HCT116 (cell line): ENCODE results near the gene ZBTB7B. TPM values are rescaled to one million over a fixed set of nuclear protein-coding genes. Genes with fewer than 3 reads are reported as not detected.

Experiments
- ATAC-seq: fragments of 200-7000 bp; cut with Tn5 transposase; 2 replicates; pipeline ENCODE4 v1.9.1; 2020; ENCODE audit warnings: mild to moderate bottlenecking, moderate library complexity
- BruUV-seq: library from RNA; stranded (reverse); fragments of 400-500 nt; replicated peaks from 2 replicates; lab custom pipeline; 2021; lab: Mats Ljungman, UMichigan
- CTCF ChIA-PET: fragments of 300-600 bp; sonication (Branson Sonifier 250); formaldehyde crosslinking; loops from one replicate; lab custom pipeline; 2021; ENCODE audit warnings: antibody characterized with exemption; lab: Charles Lee
- POLR2A ChIA-PET: fragments of 300-600, 350-600 bp; sonication (Branson Sonifier 250); formaldehyde crosslinking; loops from one replicate; lab custom pipeline; 2021; ENCODE audit warnings: antibody characterized with exemption; lab: Charles Lee
- RAD21 ChIA-PET, 2 experiments: fragments of 300-600 bp; sonication (Branson Sonifier 250); formaldehyde crosslinking; loops; one replicate each; lab custom pipeline; 2023; ENCODE audit warnings: low total read pairs in 2 of 2; ENCODE audit not compliant: uncharacterized antibody in 2 of 2, unreplicated experiment in 2 of 2, low non-redundant PET in 1 of 2; lab: Charles Lee
- DNase-seq: peaks from one replicate; pipeline ENCODE4 v3.0.0-alpha.2; 2010; ENCODE audit warnings: low read depth, low spot score
- H2AFZ ChIP-seq: fragments of 200-600 bp; shearing (Covaris generic), sonication (generic); 2 replicates; pipeline ENCODE4 v1.6.1; 2017; ENCODE audit warnings: low read depth, mixed run types, mixed read lengths, antibody characterized with exemption, low read length; ENCODE audit not compliant: poor library complexity, severe bottlenecking
- H3K27ac ChIP-seq: 2 replicates; pipeline ENCODE4 v1.5.1; 2012; ENCODE audit warnings: low read depth, low read length
- H3K27me3 ChIP-seq: fragments of 200-600 bp; sonication (generic); 2 replicates; pipeline ENCODE4 v1.6.1; 2016; ENCODE audit warnings: mixed run types, low read length, mixed read lengths; ENCODE audit not compliant: insufficient read depth
- H3K36me3 ChIP-seq, 2 experiments: fragments of 200-500 bp in 1 of 2; fragments of 200-600 bp in 1 of 2; sonication (Bioruptor generic) in 1 of 2; sonication (generic) in 1 of 2; 2 replicates each; pipeline versions ENCODE4 v1.5.1 to v1.6.1; 2014 to 2016; ENCODE audit warnings: low read length in 2 of 2, inconsistent platforms in 1 of 2, mixed read lengths in 1 of 2, mixed run types in 1 of 2; ENCODE audit not compliant: insufficient read depth in 2 of 2, control insufficient read depth in 1 of 2
- H3K4me1 ChIP-seq, 2 experiments: fragments of 200-600 bp in 1 of 2; sonication (generic) in 1 of 2; 2 replicates each; pipeline versions ENCODE4 v1.5.1 to v1.6.1; 2012 to 2017; ENCODE audit warnings: low read length in 2 of 2, inconsistent platforms in 1 of 2, mild to moderate bottlenecking in 1 of 2, mixed read lengths in 1 of 2, mixed run types in 1 of 2, moderate library complexity in 1 of 2; ENCODE audit not compliant: insufficient read depth in 2 of 2, control insufficient read depth in 1 of 2
- H3K4me2 ChIP-seq: fragments of 200-600 bp; sonication (generic); 2 replicates; pipeline ENCODE4 v1.6.1; 2017; ENCODE audit warnings: mixed run types, low read length, mixed read lengths
- H3K4me3 ChIP-seq, 2 experiments: fragments of 200-600 bp in 1 of 2; sonication (generic) in 1 of 2; replicated peaks in 1 of 2; 2 replicates each; pipeline ENCODE4 v1.5.1; 2011 to 2016; ENCODE audit warnings: low read length in 2 of 2, control low read depth in 1 of 2, low read depth in 1 of 2, mild to moderate bottlenecking in 1 of 2, mixed read lengths in 1 of 2, mixed run types in 1 of 2
- H3K79me2 ChIP-seq: fragments of 200-600 bp; sonication (generic); 2 replicates; pipeline ENCODE4 v1.6.1; 2017; ENCODE audit warnings: mild to moderate bottlenecking, mixed run types, low read length, moderate library complexity, mixed read lengths; ENCODE audit not compliant: insufficient read depth
- H3K9ac ChIP-seq: fragments of 200-600 bp; sonication (generic); 2 replicates; pipeline ENCODE4 v1.6.1; 2016; ENCODE audit warnings: low read length, mixed read lengths
- H3K9me2 ChIP-seq: fragments of 200-600 bp; sonication (generic), shearing (Covaris generic); 2 replicates; pipeline ENCODE4 v1.6.1; 2017; ENCODE audit warnings: mixed run types, mild to moderate bottlenecking, moderate library complexity; ENCODE audit not compliant: insufficient read depth
- H3K9me3 ChIP-seq, 2 experiments: fragments of 200-500 bp in 1 of 2; fragments of 200-600 bp in 1 of 2; sonication (Bioruptor generic) in 1 of 2; sonication (generic) in 1 of 2; 2 replicates each; pipeline ENCODE4 v1.6.1; 2014 to 2017; ENCODE audit warnings: low read length in 2 of 2, mixed read lengths in 2 of 2, inconsistent platforms in 1 of 2, low read depth in 1 of 2, mild to moderate bottlenecking in 1 of 2, mixed run types in 1 of 2, moderate library complexity in 1 of 2; ENCODE audit not compliant: control insufficient read depth in 1 of 2, insufficient read depth in 1 of 2
- H4K20me1 ChIP-seq: fragments of 200-600 bp; sonication (generic), shearing (Covaris generic); 2 replicates; pipeline ENCODE4 v1.6.1; 2017; ENCODE audit warnings: mixed run types, mild to moderate bottlenecking, moderate library complexity; ENCODE audit not compliant: insufficient read depth
- EGR1 ChIP-seq: IDR thresholded peaks from 2 replicates; pipeline ENCODE4 v1.6.1; 2012; ENCODE audit warnings: low read depth
- ELF1 ChIP-seq: IDR thresholded peaks from 2 replicates; pipeline ENCODE4 v1.6.1; 2012; ENCODE audit warnings: low read depth, borderline replicate concordance
- EZH2phosphoT487 ChIP-seq: fragments of 200-600 bp; IDR thresholded peaks from 2 replicates; pipeline ENCODE4 v1.6.1; 2018; ENCODE audit warnings: antibody characterized with exemption, borderline replicate concordance
- FOSL1 ChIP-seq: IDR thresholded peaks from 2 replicates; pipeline ENCODE4 v1.6.1; 2012; ENCODE audit warnings: low read depth
- POLR2A ChIP-seq: IDR thresholded peaks from 2 replicates; pipeline ENCODE4 v1.7.0; 2011; ENCODE audit warnings: borderline replicate concordance; ENCODE audit not compliant: insufficient read depth, insufficient read length; ENCODE audit errors: extremely low read depth
- POLR2AphosphoS5 ChIP-seq: IDR thresholded peaks from 2 replicates; pipeline ENCODE4 v1.6.1; 2011; ENCODE audit warnings: mild to moderate bottlenecking, low read depth, low read length, moderate library complexity
- RAD21 ChIP-seq: IDR thresholded peaks from 2 replicates; pipeline ENCODE4 v1.6.1; 2012; ENCODE audit warnings: low read depth, mild to moderate bottlenecking
- TCF7L2 ChIP-seq: IDR thresholded peaks from 2 replicates; pipeline ENCODE4 v1.7.0; 2011; ENCODE audit warnings: borderline replicate concordance, inconsistent platforms; ENCODE audit not compliant: insufficient read depth, insufficient read length; ENCODE audit errors: extremely low read depth
- ZFX ChIP-seq: fragments of 450-650 bp; IDR thresholded peaks from 2 replicates; pipeline ENCODE4 v1.6.1; 2017
- intact Hi-C: fragments of 100-400 bp; cut with micrococcal nuclease; formaldehyde crosslinking; loops from 2 replicates; pipeline ENCODE4 v1.10.0; 2022
- total RNA-seq: library from RNA; stranded (reverse); gene quantifications from one replicate; pipeline ENCODE4 v1.2.1, GENCODE V29; 2021; ENCODE audit not compliant: unreplicated experiment
- TF ChIP-seq, protein P1 (sequence below): IDR thresholded peaks from 2 replicates; pipeline ENCODE4 v1.6.1; 2012

Gene ZBTB7B
- total RNA-seq, 1 experiment from 2014 or later: 57.0 TPM

DNA sequence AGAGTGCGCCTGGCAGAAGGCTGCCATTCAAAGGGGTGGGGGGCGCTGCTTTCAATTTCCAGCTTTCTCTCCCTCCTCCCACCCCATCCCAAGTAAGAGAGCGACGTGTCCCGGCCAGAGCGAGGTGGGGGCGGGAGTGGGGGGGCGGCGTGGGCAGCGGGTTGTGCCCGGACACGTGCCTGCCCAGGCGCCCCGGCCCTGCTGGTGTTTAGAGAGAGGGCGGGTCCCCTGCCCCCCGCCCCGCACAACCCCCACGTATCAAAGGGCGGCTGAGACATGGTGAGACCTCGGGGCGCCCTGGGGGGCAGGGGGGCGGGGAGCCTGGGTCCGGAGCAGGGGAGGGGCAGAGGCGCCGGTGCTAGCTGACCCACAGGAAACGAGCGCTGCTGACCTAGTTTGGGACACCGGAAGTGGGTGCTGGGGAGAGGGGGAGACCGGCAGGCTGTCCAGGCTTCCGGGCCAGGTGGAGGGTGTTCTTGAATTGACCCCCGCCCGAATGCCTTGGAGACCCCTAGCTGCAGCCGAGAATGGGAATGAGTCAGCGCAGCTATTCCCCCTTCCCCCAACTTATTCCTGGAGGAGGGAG, 1.3 kb downstream of the ZBTB7B start:
- CTCF ChIA-PET: interaction anchor here (1.2 to 2.3 kb wide), 2 partner anchors 12 to 47 kb away, joined by 3 to 7 read pairs; partner anchors contain the start of gene ADAM15
- Histone ChIP-seq H4K20me1 (no peaks in the 10 kb centered on the region), H3K9me2 (no peaks in the 10 kb centered on the region), H3K9me3 (no peaks in the 10 kb centered on the region), H3K27me3 (no peaks in the 10 kb centered on the region), H3K27ac (peak overlapping the region; percentile 97), H3K4me2 (peak overlapping the region; percentile 80), H3K9ac (peak overlapping the region; percentile 93), H3K4me1 (peaks cover 13 to 73% of the 10 kb centered on the region in 2 experiments), H2AFZ (no peak overlapping the region), H3K4me3 (peak overlapping the region; percentile 97 to 98), H3K79me2 (peaks cover 63% of the 10 kb centered on the region), H3K36me3 (peaks cover 0 to 2% of the 10 kb centered on the region in 2 experiments; a peak in 2 of 4 replicates)
- no peak for TF ChIP-seq RAD21
- TF ChIP-seq FOSL1: no peak
- no peak for TF ChIP-seq ELF1
- no peak for TF ChIP-seq EZH2phosphoT487
- TF ChIP-seq POLR2AphosphoS5: peak; percentile 50; the same call in 1 of the 2 replicates
- no peak for TF ChIP-seq EGR1
- TF ChIP-seq, protein P1, sequence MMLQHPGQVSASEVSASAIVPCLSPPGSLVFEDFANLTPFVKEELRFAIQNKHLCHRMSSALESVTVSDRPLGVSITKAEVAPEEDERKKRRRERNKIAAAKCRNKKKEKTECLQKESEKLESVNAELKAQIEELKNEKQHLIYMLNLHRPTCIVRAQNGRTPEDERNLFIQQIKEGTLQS: no peak
- TF ChIP-seq ZFX: no peak
- TF ChIP-seq POLR2A: peak; percentile 38
- TF ChIP-seq TCF7L2: no peak
- POLR2A ChIA-PET: interaction anchor here (1.0 to 1.5 kb wide), 2 partner anchors 13 to 32 kb away, joined by 3 to 6 read pairs; no protein-coding TSS in a partner anchor
- DNase-seq: no peak
- RAD21 ChIA-PET: interaction anchor here in 1 of 2 experiments (0.7 kb wide), 1 partner anchor 81 kb away, joined by 3 read pairs; no protein-coding TSS in a partner anchor
- intact Hi-C loops: loop anchor here (2.0 to 5.0 kb wide), 2 partner anchors 13 to 48 kb away; partner anchors contain the start of gene ADAM15
- peak; percentile 13; the same call in 1 of the 2 replicates for ATAC-seq
- no TSS peak for BruUV-seq
